Forelimb muscle (tissue), 1 donor: Measurements from ENCODE around the gene OR5B17. TPM values are rescaled to one million over a fixed set of nuclear protein-coding genes. Genes with fewer than 3 reads are reported as not detected.
"Not testable (repeated sequence)": the region's sequence is repeated elsewhere in the genome, so short reads cannot be mapped to it uniquely, and the experiment has no call there.

Experiments
- DNase-seq: peaks from one replicate; pipeline ENCODE4 v3.0.0-alpha.2; 2013; ENCODE audit warnings: low read depth
- polyA plus RNA-seq: library from polyadenylated mRNA; unstranded; fragments of 120-200 nt; gene quantifications from one replicate; pipeline ENCODE4 v1.2.1, GENCODE V29; 2013; ENCODE audit not compliant: insufficient read length

The OR5B17 gene
- not detected for polyA plus RNA-seq

DNA sequence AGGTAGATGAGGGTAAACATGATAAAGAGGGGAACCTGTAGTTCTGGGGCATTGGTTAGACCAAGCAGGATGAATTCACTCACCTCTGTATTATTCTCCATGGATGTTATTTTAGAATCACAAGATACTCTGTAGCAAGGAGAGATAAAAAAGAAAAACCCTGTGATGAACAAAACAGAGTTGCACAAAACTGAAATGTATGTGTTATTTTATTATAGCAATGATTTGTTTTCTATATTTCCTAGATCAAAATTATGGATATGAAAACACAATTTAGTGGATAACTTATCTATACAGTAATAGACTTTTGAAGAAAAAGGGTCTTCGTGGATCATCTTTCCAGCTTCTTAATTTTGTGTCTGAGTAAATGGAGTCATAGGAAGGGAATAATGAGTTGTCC is at the start of gene OR5B17:
TSS of gene OR5B17 (minus strand) at position 101 of the 400 bp plus-strand sequence. CDS start at position 101, 0 bp downstream.
- no peak for DNase-seq

DNA sequence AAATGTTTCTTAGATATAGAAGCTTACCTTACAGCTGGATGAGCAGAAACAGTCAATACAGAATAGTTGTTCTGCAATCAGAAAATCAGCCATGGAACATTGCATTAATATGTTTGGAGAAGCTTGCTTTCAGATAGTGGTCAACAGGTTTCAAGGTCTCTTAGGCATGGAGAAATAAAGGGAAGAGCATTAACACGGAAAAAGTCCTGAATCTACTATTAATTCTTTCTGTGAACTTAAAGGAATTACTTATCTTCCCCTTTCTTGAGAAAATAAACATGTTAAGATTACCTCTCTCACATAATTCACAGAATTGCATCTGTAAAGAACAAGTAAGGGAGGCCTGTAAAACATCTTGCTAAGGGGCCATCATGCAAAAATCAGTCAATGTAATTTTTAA is 47.9 kb upstream of the OR5B17 start, which contains the start of gene OR5B3:
TSS of gene OR5B3 (minus strand) at position 101 of the 400 bp plus-strand sequence. CDS start 3,465 bp downstream, outside the sequence.
- DNase-seq = no peak

DNA sequence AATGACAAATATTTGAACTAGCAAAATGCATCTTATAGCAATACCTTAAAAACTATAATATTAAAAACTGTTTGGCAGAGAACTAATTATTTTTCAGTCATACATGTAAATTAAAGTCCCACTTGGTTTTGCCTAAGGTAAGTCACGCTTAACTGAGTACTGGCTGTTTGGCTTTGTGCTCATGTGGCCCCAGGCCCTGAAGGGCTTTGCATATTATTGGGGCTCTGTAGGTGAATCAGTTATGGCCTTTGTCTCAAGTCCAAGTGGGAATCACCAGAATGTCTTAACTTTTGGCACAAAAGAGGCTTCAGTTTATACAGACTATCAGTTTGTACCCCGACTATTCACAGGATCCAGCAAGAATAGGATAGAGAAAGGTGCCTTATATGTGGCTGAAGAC is 40.8 kb upstream of the OR5B17 start:
- not testable (repeated sequence) for DNase-seq

DNA sequence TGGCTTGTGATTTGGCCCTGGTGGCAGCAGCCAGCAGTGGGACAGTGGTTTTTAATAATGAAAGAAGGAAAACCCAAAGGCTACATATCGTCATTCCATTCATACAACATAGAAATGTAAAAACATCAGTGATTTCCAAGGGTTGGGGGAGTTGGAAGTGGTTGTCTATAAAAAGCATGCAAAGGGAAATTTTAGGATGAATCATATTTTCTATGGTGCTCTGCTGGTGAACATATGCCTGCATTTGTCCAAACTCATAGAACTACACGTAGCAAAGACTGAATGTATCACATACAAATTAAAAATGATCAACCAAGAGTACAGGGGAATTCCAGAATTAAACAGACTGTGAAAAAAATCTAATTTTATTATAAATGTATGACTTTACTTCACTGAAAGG is 36.7 kb upstream of the OR5B17 start:
- no peak for DNase-seq

DNA sequence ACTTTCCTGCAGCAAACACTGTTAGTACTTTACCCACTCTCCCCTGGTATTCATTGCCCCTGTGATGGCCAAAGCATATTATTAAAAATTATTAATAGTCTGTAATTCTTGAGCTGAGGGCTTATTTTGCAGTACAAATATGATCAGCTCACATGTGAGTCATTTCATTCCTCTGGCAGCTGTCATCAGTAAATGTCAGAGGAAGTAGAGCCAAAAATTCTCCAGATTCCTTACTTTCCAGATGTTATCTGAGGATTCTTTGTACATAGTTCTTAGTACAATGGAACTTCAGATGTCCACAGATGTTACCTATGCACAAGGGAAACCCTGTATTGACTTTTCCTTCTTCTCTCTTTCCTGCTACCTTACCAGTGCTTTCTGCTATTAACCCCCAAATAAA is 35.3 kb upstream of the OR5B17 start:
- DNase-seq = no peak

DNA sequence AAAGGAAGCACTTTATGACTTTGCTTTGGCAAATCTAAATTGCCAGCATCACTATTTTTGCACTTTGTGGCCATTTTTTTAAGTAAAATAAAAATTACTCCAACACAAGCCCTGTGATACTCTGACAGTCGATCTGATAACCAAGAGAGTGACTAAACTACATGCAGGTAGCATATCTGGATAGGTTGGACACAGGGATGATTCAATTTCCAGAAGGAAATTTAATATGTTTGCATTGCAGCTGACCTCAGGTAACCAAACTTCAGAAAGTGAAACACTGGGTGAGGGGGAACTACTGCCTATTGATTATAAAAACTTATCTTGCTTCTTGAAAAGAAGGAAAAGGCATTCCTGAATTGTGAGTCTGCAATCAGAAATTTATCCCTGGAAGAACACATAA is 33.9 kb upstream of the OR5B17 start:
- no peak for DNase-seq

DNA sequence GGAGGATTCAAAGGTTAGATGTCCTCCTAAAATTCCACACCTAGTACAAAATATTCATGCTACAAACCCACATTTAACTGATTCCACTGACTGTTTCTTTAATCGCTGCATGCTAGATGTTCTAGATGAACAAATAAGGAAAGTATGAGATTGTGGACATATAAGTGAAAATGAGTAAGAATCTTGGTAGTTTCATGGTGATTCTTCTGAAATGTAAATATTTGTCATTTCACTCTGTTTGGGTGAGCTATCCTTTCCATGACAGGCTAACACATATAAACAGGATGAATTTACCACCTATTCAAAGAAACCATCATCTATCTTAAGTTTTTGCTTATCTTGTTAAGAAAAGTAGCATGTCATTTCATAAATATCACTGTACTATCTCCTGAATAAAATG is 33.0 kb upstream of the OR5B17 start:
- DNase-seq = no peak

DNA sequence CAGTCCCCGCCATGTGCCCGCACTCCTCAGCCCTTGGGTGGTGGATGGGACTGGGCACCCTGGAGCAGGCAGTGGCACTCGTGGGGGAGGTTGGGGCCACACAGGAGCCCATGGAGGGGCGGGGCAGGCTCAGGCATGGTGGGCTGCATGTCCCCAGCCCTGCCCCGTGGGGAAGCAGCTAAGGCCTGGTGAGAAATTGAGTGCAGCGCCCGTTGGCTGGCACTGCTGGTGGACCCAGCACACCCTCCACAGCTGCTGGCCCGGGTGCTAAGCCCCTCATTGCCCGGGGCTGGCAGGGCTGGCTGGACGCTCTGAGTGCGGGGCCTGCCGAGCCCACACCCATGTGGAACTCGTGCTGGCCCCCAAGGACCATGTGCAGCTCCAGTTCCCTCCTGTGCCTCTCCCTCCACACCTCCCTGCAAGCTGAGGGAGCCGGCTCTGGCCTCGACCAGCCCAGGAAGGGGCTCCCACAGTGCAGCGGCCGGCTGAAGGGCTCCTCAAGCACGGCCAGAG is 31.7 kb upstream of the OR5B17 start:
- DNase-seq = no peak

DNA sequence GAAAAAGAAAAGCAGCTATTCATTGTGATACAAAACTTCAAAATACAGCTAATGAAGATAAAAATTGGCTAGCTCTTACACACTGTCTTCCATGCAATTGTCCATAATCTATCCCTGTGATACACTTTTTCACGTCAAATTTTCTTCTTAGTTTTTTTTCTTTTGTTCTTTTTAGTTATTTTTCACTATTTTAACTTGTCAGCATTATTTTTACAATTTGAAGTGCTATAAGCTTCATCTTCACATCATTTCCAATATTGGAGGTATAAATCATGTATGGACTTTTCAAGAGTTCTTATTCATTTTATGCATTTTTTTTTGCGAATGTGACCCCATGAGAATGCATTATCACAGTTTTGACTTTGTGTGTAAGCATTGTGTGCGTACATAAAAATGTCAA is 4.1 kb downstream of the OR5B17 start:
- no peak for DNase-seq

DNA sequence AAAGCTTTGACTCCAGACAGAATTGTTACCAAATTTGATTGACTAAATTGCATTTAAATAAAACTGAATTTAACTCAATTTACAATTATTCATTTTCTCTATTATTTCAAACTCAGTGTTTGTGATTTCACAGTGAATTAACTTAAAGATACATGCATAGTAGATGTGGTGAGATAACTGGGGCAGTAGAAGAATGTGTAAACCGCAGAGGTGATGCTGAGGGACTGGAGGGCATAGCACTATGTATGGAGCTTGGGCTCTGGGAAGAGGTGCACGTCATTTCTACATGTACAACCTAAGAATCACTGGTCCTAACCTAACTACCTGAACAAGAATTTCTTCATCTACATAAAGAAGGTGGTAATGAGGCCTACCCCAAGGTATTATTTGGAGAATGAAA is 13.7 kb downstream of the OR5B17 start:
- no peak for DNase-seq

DNA sequence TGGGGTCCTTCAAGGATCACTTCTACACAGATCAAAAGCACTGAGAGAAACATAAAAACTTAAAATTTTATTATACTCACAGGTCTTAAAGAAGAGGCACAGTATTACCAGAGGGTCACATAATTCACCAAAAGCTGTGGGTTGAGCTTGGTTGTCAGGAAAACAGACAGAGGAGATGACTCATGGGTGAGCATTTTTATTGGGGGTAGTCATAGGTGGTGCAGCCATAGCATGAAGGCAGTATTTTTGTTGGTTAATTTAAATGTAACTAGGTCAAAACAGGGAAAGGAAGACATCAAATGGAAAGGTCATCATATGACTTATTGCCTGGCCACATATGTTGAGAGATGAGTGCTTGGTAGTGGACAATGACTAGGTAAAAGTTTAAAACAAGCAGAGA is 24.2 kb downstream of the OR5B17 start:
- no peak for DNase-seq

DNA sequence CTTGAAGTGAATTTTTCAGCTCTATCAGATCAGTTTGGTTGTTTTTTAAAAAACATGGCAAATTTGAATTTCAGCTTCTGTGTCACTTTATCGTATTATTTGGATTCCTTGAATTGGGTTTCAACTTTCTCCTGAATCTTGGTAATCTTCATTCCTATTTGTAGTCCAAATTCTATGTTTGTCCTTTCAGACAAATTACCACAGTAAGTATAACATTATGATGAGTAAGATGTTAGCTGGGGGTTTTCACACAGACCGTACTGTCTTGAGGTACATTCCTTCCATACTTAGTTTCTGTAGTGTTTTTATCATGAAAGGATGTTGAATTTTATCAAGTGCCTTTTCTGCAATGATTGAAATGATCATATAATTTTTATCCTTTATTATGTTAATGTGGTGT is 28.0 kb downstream of the OR5B17 start:
- DNase-seq = no peak

DNA sequence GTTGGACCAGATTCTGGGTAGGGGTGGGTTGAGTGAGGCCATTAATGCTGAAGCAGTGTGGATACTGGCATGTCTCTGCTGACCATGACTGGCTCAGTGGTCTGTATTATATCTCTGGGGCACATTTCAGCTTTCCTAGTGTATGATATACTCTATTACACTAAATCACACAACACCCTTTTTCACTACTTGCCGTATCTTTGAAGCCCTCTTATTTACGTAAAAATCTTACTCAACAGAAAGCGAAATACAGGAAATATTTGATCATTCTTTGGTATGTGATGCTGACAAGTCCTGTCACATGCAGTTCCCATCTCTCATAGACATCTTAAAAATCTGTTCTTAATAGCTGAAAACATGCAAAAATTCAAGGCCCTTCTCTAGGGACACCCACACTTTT is 40.3 kb downstream of the OR5B17 start:
- no peak for DNase-seq

DNA sequence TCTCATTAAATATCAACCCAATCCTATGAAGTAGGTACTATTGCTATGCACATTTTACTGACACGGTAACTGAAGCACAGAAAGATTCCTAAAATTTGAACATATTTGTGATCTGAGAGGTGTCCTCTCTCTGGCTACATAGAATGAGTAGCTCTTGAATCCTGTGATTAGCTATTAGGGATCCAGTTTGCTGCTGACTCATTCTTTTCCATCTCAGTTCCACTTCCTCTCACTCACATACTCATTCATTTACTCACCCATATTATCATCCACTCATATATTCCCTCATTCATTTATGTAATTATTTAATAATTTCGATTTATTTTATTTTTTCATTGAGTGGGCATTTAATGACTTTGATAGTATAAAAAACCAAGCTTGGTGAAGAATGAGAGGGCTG is 42.7 kb downstream of the OR5B17 start:
- no peak for DNase-seq

Other genes starting within 250 kb of the OR5B17 start
- gene OR9I1, start 233.5 kb downstream of the OR5B17 start, polyA plus RNA-seq = not detected
- not detected for gene OR9Q2, start 170.0 kb downstream of the OR5B17 start, polyA plus RNA-seq
- not detected for gene OR1S2, start 154.9 kb downstream of the OR5B17 start, polyA plus RNA-seq
- gene OR1S1, start 146.3 kb downstream of the OR5B17 start, polyA plus RNA-seq = not detected
- not detected for gene OR10Q1, start 130.2 kb downstream of the OR5B17 start, polyA plus RNA-seq
- gene OR10W1, start 90.8 kb downstream of the OR5B17 start, polyA plus RNA-seq = not detected
- not detected for gene OR5B3, start 47.8 kb upstream of the OR5B17 start, polyA plus RNA-seq
- gene OR5B2, start 69.1 kb upstream of the OR5B17 start, polyA plus RNA-seq = not detected
- gene OR5B12, start 83.2 kb upstream of the OR5B17 start, polyA plus RNA-seq = not detected
- gene OR5B21, start 149.0 kb upstream of the OR5B17 start, polyA plus RNA-seq = not detected
- gene LPXN, start 216.8 kb upstream of the OR5B17 start, polyA plus RNA-seq = 3.8 TPM
- gene ZFP91, start 220.0 kb upstream of the OR5B17 start, polyA plus RNA-seq = 39.2 TPM